Measurements from ENCODE around the gene OLR1.

- TF ChIP-seq GATA2 (IDR thresholded peaks at IDR 0.05; ENCODE audit: low read depth, low read length) (no peak), GATA3 (IDR thresholded peaks at IDR 0.05; ENCODE audit: low read depth, low read length) (no peak)
These were observed 36.8 kb downstream of the OLR1 start for GRCh38 chr12:10135126-10135525.
